PC-9 (cell line): ENCODE data around the gene RHEX. TPM values are rescaled to one million over a fixed set of nuclear protein-coding genes. Genes with fewer than 3 reads are reported as not detected.

Experiments
- BruUV-seq: library from RNA; stranded (reverse); fragments of 400-500 nt; replicated peaks from 2 replicates; lab custom pipeline; 2021; lab: Mats Ljungman, UMichigan
- CTCF ChIA-PET: fragments of 300-600 bp; sonication (Branson Sonifier 250); formaldehyde crosslinking; loops from one replicate; lab custom pipeline; 2022; ENCODE audit warnings: antibody characterized with exemption; lab: Charles Lee
- POLR2A ChIA-PET: fragments of 300-600 bp; sonication (Branson Sonifier 250); formaldehyde crosslinking; loops from one replicate; lab custom pipeline; 2022; ENCODE audit warnings: antibody characterized with exemption; ENCODE audit not compliant: unreplicated experiment; lab: Charles Lee
- DNase-seq, 2 experiments: peaks; one replicate each; pipeline versions ENCODE4 v3.0.0 to v3.0.0-alpha.2; 2015 to 2022; ENCODE audit warnings: mixed read lengths in 1 of 2
- H2AFZ ChIP-seq: fragments of 200-600 bp; sonication (generic); 2 replicates; pipeline ENCODE4 v1.8.1; 2017; ENCODE audit warnings: antibody characterized with exemption
- H3F3A ChIP-seq: fragments of 200-600 bp; sonication (generic); 2 replicates; pipeline ENCODE4 v1.8.1; 2017; ENCODE audit warnings: antibody characterized with exemption, mild to moderate bottlenecking, low read depth; ENCODE audit not compliant: insufficient read depth
- H3K27ac ChIP-seq: fragments of 200-600 bp; sonication (generic); 2 replicates; pipeline ENCODE4 v1.6.1; 2016; ENCODE audit warnings: mixed run types
- H3K27me3 ChIP-seq: fragments of 200-600 bp; sonication (generic); 2 replicates; pipeline ENCODE4 v1.6.1; 2016; ENCODE audit warnings: low read depth, mixed run types; ENCODE audit not compliant: insufficient read depth
- H3K36me3 ChIP-seq: fragments of 200-600 bp; sonication (generic); 2 replicates; pipeline ENCODE4 v1.6.1; 2016; ENCODE audit warnings: low read depth, mixed run types
- H3K4me1 ChIP-seq: fragments of 200-600 bp; sonication (generic); replicated peaks from 2 replicates; pipeline ENCODE4 v1.6.1; 2016; ENCODE audit warnings: mixed run types; ENCODE audit not compliant: insufficient read depth
- H3K4me2 ChIP-seq: fragments of 200-600 bp; sonication (generic); 2 replicates; pipeline ENCODE4 v1.6.1; 2017; ENCODE audit warnings: mixed run types
- H3K4me3 ChIP-seq: fragments of 200-600 bp; sonication (generic); 2 replicates; pipeline ENCODE4 v1.6.1; 2016; ENCODE audit warnings: mixed run types
- H3K79me2 ChIP-seq: fragments of 200-600 bp; sonication (generic); 2 replicates; pipeline ENCODE4 v1.6.1; 2017; ENCODE audit warnings: low read depth, mixed run types
- H3K9me2 ChIP-seq: fragments of 200-600 bp; sonication (generic); 2 replicates; pipeline ENCODE4 v1.8.1; 2017; ENCODE audit warnings: mild to moderate bottlenecking; ENCODE audit not compliant: insufficient read depth
- H3K9me3 ChIP-seq: fragments of 200-600 bp; sonication (generic); 2 replicates; pipeline ENCODE4 v1.8.1; 2016; ENCODE audit warnings: low read depth; ENCODE audit not compliant: insufficient read depth
- H4K20me1 ChIP-seq: fragments of 200-600 bp; sonication (generic); 2 replicates; pipeline ENCODE4 v1.8.1; 2017; ENCODE audit not compliant: insufficient read depth
- EZH2 ChIP-seq: fragments of 200-600 bp; sonication (generic); IDR thresholded peaks from 2 replicates; pipeline ENCODE4 v1.8.0; 2017; ENCODE audit warnings: antibody characterized with exemption, low read depth
- intact Hi-C: fragments of 100-400 bp; cut with micrococcal nuclease; formaldehyde crosslinking; loops from one replicate; pipeline ENCODE4 v1.10.0; 2022; ENCODE audit not compliant: unreplicated experiment
- total RNA-seq: library from RNA; stranded (reverse); gene quantifications from 2 replicates; pipeline ENCODE4 v1.2.3, GENCODE V29; 2021
- TF ChIP-seq, protein P1 (sequence below): fragments of 200-600 bp; sonication (generic); conservative IDR thresholded peaks from 2 replicates; pipeline ENCODE4 v1.6.1; 2017; ENCODE audit warnings: mixed run types, antibody characterized with exemption, mild to moderate bottlenecking, moderate library complexity

RHEX gene
- total RNA-seq, 1 experiment from 2014 or later: not detected

GRCh38 chr1:206097381-206097780 is 44.4 kb downstream of the RHEX start:
- ChIA-PET POLR2A (no interaction called here), CTCF (interaction anchor here (0.5 kb wide), 1 partner anchor 58 kb away, joined by 4 read pairs; no protein-coding TSS in a partner anchor)
- H3K4me2 ChIP-seq: no peak overlapping the region
- no peak overlapping the region for H2AFZ ChIP-seq
- no peaks in the 10 kb centered on the region for H3K27me3 ChIP-seq
- TF ChIP-seq, protein P1, sequence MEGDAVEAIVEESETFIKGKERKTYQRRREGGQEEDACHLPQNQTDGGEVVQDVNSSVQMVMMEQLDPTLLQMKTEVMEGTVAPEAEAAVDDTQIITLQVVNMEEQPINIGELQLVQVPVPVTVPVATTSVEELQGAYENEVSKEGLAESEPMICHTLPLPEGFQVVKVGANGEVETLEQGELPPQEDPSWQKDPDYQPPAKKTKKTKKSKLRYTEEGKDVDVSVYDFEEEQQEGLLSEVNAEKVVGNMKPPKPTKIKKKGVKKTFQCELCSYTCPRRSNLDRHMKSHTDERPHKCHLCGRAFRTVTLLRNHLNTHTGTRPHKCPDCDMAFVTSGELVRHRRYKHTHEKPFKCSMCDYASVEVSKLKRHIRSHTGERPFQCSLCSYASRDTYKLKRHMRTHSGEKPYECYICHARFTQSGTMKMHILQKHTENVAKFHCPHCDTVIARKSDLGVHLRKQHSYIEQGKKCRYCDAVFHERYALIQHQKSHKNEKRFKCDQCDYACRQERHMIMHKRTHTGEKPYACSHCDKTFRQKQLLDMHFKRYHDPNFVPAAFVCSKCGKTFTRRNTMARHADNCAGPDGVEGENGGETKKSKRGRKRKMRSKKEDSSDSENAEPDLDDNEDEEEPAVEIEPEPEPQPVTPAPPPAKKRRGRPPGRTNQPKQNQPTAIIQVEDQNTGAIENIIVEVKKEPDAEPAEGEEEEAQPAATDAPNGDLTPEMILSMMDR: no peak
- no peak for TF ChIP-seq EZH2
- H3K27ac ChIP-seq: no peak overlapping the region
- no peaks in the 10 kb centered on the region for H4K20me1 ChIP-seq
- H3K4me1 ChIP-seq: no peaks in the 10 kb centered on the region
- no peaks in the 10 kb centered on the region for H3K9me3 ChIP-seq
- no peak for DNase-seq
- H3F3A ChIP-seq: no peaks in the 10 kb centered on the region; the same call in 1 of the 2 replicates
- intact Hi-C loops: no loop called here
- no peaks in the 10 kb centered on the region for H3K9me2 ChIP-seq
- no peak overlapping the region for H3K4me3 ChIP-seq
- no peaks in the 10 kb centered on the region for H3K79me2 ChIP-seq
- BruUV-seq: no TSS peak
- H3K36me3 ChIP-seq: no peaks in the 10 kb centered on the region

GRCh38 chr1:206098242-206098919 is 45.4 kb downstream of the RHEX start:
- intact Hi-C loops: no loop called here
- no TSS peak for BruUV-seq
- no peaks in the 10 kb centered on the region for H3F3A ChIP-seq
- H3K36me3 ChIP-seq: no peaks in the 10 kb centered on the region
- H3K4me3 ChIP-seq: no peak overlapping the region
- DNase-seq: no peak
- no peaks in the 10 kb centered on the region for H3K9me3 ChIP-seq
- no peaks in the 10 kb centered on the region for H3K4me1 ChIP-seq
- H3K27me3 ChIP-seq: no peaks in the 10 kb centered on the region
- H3K79me2 ChIP-seq: no peaks in the 10 kb centered on the region
- no peak overlapping the region for H3K27ac ChIP-seq
- no peak overlapping the region for H3K4me2 ChIP-seq
- H4K20me1 ChIP-seq: no peaks in the 10 kb centered on the region
- no peak overlapping the region for H2AFZ ChIP-seq
- POLR2A ChIA-PET: no interaction called here
- H3K9me2 ChIP-seq: no peaks in the 10 kb centered on the region
- CTCF ChIA-PET: interaction anchor here (0.7 kb wide), 1 partner anchor 53 kb away, joined by 14 read pairs; no protein-coding TSS in a partner anchor
- TF ChIP-seq, protein P1: no peak
- TF ChIP-seq EZH2: no peak

DNA sequence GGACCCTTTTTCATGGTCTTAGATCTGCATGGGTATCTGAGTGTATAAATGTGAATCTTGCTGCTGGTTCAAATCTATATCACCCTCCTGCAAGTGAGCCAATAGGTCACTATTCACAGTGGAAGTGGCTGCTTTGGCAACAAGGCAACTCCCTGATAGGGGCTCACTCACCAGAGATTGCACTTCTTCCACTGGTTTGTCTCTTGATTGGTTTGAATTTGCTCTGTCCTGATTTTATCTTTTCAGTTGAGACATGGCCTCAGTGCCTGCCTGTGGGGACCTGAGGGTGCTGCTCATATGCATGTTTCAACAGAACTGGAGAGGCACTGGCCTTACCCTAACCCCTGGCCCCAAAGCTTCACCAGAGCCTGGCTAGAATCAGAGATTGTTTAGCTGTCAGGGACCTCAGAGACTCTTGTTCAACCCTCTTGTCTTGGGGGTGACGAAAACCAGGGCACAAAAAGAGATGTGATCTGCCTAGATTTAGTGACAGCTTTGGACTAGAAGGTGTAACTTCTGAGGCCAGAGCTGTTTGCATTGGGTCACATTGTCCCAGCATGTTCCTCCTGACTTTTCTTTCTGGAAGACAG is 47.3 kb downstream of the RHEX start:
- Histone ChIP-seq H3K36me3 (no peaks in the 10 kb centered on the region), H3K9me3 (no peaks in the 10 kb centered on the region), H3K4me2 (no peak overlapping the region), H3K4me3 (no peak overlapping the region), H4K20me1 (no peaks in the 10 kb centered on the region), H3K27ac (no peak overlapping the region), H3K27me3 (no peaks in the 10 kb centered on the region), H3K4me1 (no peaks in the 10 kb centered on the region), H3K9me2 (no peaks in the 10 kb centered on the region), H3F3A (no peaks in the 10 kb centered on the region), H2AFZ (no peak overlapping the region), H3K79me2 (no peaks in the 10 kb centered on the region)
- ChIA-PET CTCF (interaction anchor here (0.6 kb wide), 1 partner anchor 114 kb away, joined by 5 read pairs; no protein-coding TSS in a partner anchor), POLR2A (no interaction called here)
- BruUV-seq: no TSS peak
- DNase-seq: no peak
- intact Hi-C loops: no loop called here
- TF ChIP-seq EZH2: no peak
- TF ChIP-seq, protein P1: no peak
